Transverse colon (tissue), 4 donors: ENCODE measurements around the gene SPIN2B.

ENCODE experiments used
- EP300 ChIP-seq: sonication (generic); formaldehyde crosslinking; IDR thresholded peaks from one replicate; pipeline ENCODE4 v1.6.1; 2017; ENCODE audit warnings: antibody characterized with exemption, low read depth
- POLR2A ChIP-seq: fragments of 450-650 bp; IDR thresholded peaks from one replicate; pipeline ENCODE4 v1.6.1; 2016; ENCODE audit warnings: antibody characterized with exemption, mild to moderate bottlenecking, moderate library complexity
- POLR2AphosphoS5 ChIP-seq, 3 donors: sonication (generic); formaldehyde crosslinking; IDR thresholded peaks; one replicate each; pipeline ENCODE4 v1.6.1; 2016; ENCODE audit warnings: antibody characterized with exemption in 3 of 3
- TF ChIP-seq, protein P1 (sequence below), 5 experiments: fragments of 200-600 bp in 3 of 5; fragments of 450-650 bp in 2 of 5; sonication (generic) in 3 of 5; IDR thresholded peaks; 1 replicate in 2 of 5; 2 replicates in 3 of 5; pipeline ENCODE4 v1.5.1; 2016 to 2017; ENCODE audit warnings: antibody characterized with exemption in 5 of 5, inconsistent platforms in 3 of 5, mild to moderate bottlenecking in 2 of 5, moderate library complexity in 1 of 5

DNA sequence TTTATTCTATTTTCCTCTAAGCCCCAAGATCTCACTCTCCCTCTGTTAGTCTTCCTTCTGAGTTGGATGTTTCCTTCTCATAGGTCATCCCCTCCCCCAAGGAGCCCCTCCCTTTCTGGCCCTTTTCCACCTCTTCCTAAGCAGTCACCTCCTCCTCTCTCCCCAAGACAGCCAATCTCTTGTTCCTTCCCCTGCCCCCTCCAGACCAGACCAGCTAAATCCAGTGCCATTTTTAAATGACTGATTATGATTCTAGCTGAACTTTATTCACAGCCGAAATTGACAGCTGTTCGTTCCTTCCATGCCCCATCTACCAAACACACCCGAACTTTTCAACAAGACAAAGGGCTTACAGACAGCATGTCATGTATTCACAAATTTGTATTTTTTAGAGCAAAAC lies 13.9 kb upstream of the SPIN2B start:
- TF ChIP-seq POLR2AphosphoS5 (IDR thresholded peaks at IDR 0.05) (no peak), POLR2A (no peak), EP300 (no peak)
- TF ChIP-seq, protein P1, sequence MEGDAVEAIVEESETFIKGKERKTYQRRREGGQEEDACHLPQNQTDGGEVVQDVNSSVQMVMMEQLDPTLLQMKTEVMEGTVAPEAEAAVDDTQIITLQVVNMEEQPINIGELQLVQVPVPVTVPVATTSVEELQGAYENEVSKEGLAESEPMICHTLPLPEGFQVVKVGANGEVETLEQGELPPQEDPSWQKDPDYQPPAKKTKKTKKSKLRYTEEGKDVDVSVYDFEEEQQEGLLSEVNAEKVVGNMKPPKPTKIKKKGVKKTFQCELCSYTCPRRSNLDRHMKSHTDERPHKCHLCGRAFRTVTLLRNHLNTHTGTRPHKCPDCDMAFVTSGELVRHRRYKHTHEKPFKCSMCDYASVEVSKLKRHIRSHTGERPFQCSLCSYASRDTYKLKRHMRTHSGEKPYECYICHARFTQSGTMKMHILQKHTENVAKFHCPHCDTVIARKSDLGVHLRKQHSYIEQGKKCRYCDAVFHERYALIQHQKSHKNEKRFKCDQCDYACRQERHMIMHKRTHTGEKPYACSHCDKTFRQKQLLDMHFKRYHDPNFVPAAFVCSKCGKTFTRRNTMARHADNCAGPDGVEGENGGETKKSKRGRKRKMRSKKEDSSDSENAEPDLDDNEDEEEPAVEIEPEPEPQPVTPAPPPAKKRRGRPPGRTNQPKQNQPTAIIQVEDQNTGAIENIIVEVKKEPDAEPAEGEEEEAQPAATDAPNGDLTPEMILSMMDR (IDR thresholded peaks at IDR 0.05): no peak
